Left cardiac atrium (tissue), 4 donors: Measurements from ENCODE around the gene TGIF2. TPM values are rescaled to one million over a fixed set of nuclear protein-coding genes. Genes with fewer than 3 reads are reported as not detected.
"Not testable (repeated sequence)": the region's sequence is repeated elsewhere in the genome, so short reads cannot be mapped to it uniquely, and the experiment has no call there.

Source experiments
- ATAC-seq, 2 donors: fragments of 200-7000 bp; cut with Tn5 transposase; one replicate each; pipeline ENCODE4 v1.9.1; 2020; ENCODE audit warnings: mild to moderate bottlenecking in 2 of 2, moderate library complexity in 2 of 2
- DNase-seq: peaks from one replicate; pipeline ENCODE4 v3.0.0-alpha.2; 2020
- intact Hi-C, 2 donors: fragments of 100-400 bp; cut with DNase I; formaldehyde crosslinking; loops; one replicate each; pipeline versions ENCODE4 v1.14.1 to v1.15.1; 2022 to 2023
- total RNA-seq, 2 donors: library from RNA; stranded (reverse); fragmentation: NEBNext Ultra II Directional; extraction: Animal tissue kit (Norgen Biotek cat#: 25700); gene quantifications; one replicate each; pipeline ENCODE4 v1.2.1, GENCODE V29; 2021
- donor health status: DM: no; HTN: yes; CAD: no.
- donor health status: DM: no; HTN: yes; CAD: no; lungs with severe emphysema.
- donor health status: DM: yes; HTN: yes; CAD: no.
- donor health status: Dilated cardiomyopathy.

TGIF2 gene
- total RNA-seq, 2 donors from 2014 or later: 6.4 to 8.8 TPM

DNA sequence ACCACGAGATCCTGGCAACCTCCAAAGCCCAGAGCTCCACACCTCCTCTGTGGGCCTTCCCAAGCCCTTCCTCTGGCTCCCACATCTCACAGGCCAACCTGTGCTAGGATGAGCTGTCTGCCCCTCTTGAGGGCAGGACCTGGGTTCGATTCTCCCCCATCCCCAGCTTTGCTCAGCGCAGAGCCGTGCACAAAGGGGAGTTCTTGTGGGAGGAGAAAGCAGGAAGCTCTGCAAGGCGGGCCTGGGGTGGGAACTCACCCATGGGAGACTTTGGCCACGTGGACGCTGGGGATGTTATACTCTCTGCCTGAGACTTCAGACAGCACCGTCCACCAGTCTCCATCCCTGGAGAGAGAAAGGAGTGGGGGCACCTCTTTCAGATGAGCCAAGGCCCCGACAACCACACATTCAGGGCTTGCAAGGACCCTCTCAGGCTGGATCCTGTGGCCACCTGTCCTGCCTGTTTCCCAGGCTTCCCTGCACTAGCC, 59.9 kb downstream of the TGIF2 start:
- DNase-seq (no peak), ATAC-seq (no peak)
- intact Hi-C loops: no loop called here

DNA sequence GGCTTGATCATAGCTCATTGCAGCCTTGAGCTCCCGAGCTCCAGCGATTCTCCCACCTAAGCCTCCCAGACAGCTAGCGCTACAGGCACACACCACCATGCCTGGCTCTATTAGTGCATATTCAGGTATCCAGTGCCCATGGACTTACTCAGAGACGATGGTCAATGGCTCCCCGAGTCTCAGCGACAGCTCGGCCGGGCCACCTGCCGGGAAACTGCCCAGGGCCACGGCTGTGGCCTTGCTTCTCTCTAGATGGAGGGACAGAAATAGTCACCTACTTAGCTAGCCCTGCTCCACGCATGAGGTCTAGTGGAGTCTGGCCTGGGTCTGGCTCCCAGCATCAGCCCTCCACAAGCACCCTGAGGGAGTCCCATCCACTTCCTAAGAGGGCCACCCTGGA, 60.9 kb downstream of the TGIF2 start:
- DNase-seq (no peak), ATAC-seq (no peak)
- intact Hi-C loops: no loop called here

DNA sequence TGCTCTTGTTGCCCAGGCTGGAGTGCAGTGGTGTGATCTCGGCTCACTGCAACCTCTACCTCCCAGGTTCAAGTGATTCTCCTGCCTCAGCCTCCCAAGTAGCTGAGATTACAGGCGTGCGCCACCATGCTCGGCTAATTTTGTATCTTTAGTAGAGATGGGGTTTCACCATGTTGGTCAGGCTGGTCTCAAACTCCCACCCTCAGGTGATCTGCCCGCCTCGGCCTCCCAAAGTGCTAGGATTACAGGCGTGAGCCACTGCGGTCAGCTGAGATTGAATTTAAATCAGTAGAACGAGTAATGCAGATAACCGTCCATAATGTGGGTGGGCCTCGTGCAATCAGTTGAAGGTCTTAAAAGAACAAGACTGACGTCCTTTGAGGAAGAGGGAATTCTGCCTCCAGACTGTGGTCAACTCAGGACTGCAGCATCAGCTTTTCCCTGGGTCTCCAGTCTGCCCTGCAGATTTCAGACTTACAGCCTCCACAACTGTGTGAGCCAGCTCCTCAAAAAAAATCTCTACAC, 65.5 kb downstream of the TGIF2 start:
- DNase-seq, intact Hi-C loops, ATAC-seq: not testable (repeated sequence)

DNA sequence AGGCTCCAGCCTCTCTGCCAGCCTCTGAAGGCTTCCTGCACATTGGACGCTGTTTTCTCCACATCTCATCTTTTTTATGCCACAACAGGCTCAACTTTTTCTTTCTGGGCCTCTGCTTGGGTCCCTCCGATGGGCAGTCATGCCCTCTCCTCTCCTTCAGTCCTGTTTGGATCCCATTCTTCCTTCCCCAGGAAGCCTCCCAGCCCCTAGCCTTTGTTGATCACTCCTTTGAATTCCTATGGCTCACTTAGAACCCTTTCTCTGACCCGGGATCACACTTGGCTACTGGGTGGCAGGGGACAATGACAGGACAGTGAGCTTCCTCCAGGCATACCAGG, 68.1 kb downstream of the TGIF2 start:
- no peak for ATAC-seq
- intact Hi-C loops: no loop called here
- DNase-seq: no peak

DNA sequence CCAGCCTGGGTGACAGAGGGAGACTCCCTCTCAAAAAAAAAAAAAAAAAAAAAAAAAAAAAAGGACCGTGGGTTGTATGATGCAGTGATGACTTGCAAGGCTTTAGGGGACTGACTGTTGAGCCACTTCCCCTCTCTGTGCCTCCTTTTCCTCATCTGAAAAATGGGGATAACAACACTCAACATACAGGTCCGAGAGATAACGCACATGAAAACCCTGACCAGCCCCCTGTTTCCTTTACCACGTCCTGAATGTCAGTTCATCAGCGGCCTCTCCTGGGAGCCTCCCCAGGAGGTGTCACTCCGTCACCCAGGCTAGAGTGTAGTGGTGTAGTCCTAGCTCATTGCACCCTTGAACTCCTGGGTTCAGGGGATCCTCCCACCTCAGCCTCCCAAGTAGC, 68.7 kb downstream of the TGIF2 start:
- intact Hi-C loops: no loop called here
- no peak for DNase-seq
- ATAC-seq: no peak

Other genes with a start within 250 kb of the TGIF2 start
- 1,000 to 10,000 TPM; 1,946 to 2,055 TPM for gene MYL9, start 32.1 kb upstream of the TGIF2 start, total RNA-seq
- gene RAB5IF, start 32.2 kb downstream of the TGIF2 start, total RNA-seq: 10 to 100 TPM; 61.6 to 64.2 TPM
- under 1 TPM; 0.37 to 0.56 TPM for gene SLA2, start 72.6 kb downstream of the TGIF2 start, total RNA-seq
- 10 to 100 TPM; 25.8 to 32.7 TPM for gene NDRG3, start 172.5 kb downstream of the TGIF2 start, total RNA-seq
- gene DSN1, start 200.2 kb downstream of the TGIF2 start, total RNA-seq: 1 to 10 TPM; 5.0 to 6.7 TPM